Cardiac septum (tissue), 1 donor: Measurements from ENCODE around the gene PRPS1L1. TPM values are rescaled to one million over a fixed set of nuclear protein-coding genes. Genes with fewer than 3 reads are reported as not detected.

Source experiments
- DNase-seq: peaks from one replicate; pipeline ENCODE4 v3.0.0-alpha.2; 2020; ENCODE audit warnings: low spot score
- intact Hi-C: fragments of 100-400 bp; cut with DNase I; formaldehyde crosslinking; loops from one replicate; pipeline ENCODE4 v1.14.0; 2022
- long read RNA-seq: library from polyadenylated mRNA; unstranded; transcript quantifications from one replicate; pipeline ENCODE4 v2.0.0, GENCODE V29; 2021
- total RNA-seq: library from RNA; stranded (reverse); fragmentation: NEBNext Ultra II Directional; extraction: Animal tissue kit (Norgen Biotek cat#: 25700); gene quantifications from one replicate; pipeline ENCODE4 v1.2.1, GENCODE V29; 2021
- donor health status: DM: no; HTN: no; CAD: no.

PRPS1L1 gene
- not detected for total RNA-seq
- long read RNA-seq, result 0 reads

DNA sequence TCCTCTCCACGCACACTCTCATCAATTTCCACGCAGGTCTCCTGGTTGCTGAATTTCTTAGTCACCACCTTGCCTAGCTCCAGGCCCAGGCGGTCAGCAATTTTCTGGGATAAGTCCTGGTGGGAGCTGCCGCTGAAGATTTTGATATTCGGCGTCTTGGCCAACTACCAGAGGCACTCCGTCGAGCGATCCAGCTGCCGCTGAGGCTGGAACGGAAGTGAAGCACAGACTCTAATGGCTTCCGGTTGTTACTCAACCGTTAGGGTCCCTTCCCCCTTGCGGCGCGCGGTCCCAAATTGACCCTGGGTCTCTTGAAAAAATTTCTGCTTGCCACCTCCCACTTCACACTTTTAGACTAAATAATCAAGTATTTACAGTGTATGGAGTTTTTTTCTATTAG, at the start of gene PRPS1L1:
Gene PRPS1L1 (minus strand): TSS at position 219 of the 400 bp plus-strand sequence.
- DNase-seq, result no peak
- intact Hi-C loops, result no loop called here

DNA sequence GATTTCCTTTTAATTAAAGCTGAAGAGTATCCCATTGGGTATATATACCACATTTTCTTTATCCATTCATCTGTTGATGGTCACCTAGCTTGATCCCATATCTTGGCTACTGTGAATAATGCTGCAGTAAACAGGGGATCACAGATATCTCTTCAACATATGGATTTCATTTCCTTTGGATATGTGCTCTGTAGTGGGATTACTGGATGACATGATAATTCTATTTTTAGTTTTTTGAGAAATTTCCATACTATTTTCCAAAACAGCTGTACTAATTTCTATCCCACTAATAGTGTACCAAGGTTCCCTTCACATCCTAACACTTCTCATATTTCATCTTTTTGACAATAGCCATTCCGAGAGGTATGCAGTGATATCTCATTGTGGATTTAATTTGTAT, 48.8 kb upstream of the PRPS1L1 start:
- DNase-seq, result no peak
- intact Hi-C loops, result no loop called here

DNA sequence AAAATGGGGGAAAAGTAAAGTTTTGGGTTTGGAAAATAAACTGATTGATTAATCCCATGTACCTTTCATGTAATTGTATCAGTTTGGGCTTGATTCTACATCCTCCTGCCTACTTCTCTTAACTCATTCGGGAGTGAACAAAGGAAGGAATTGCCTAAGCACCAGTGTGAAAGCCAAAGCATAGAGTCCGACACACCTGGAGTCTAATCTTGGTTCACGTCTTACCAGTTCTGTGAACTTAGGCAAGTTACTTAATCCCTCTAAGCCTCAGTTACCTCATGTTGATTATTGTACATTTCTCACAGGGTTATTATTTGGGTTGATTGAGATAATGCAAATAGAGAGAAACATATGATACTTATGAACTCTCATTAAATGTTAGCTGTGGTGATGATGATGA, 41.1 kb upstream of the PRPS1L1 start:
- no peak for DNase-seq
- intact Hi-C loops, result no loop called here

DNA sequence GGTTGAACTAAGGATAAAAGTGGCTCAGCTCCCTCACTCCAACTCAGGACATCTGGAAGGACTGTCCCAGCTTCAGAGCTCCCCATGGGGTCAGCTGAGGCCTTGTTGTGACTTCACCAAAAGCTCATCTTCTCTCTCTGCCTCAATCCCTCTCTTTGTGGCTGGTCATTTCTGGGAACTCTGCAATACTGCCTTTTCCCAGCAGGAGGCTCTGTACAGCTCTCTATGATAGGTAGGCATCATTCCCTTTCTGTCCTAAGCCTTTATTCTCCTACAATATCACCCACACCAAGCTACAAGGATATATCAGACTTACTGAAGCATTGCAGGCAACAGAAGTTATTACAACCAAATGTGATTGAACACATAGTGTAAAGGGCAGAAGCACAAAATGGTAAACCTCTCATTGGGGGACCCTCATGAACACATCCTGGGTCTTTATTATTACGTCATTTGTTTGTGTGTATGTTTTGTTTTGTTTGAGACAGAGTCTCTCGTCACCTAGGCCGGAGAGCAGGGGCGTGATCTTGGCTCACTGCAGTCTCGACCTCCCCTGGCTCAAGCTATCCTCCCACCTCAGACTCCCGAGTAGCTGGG, 36.7 kb upstream of the PRPS1L1 start:
- no peak for DNase-seq
- intact Hi-C loops, result no loop called here

DNA sequence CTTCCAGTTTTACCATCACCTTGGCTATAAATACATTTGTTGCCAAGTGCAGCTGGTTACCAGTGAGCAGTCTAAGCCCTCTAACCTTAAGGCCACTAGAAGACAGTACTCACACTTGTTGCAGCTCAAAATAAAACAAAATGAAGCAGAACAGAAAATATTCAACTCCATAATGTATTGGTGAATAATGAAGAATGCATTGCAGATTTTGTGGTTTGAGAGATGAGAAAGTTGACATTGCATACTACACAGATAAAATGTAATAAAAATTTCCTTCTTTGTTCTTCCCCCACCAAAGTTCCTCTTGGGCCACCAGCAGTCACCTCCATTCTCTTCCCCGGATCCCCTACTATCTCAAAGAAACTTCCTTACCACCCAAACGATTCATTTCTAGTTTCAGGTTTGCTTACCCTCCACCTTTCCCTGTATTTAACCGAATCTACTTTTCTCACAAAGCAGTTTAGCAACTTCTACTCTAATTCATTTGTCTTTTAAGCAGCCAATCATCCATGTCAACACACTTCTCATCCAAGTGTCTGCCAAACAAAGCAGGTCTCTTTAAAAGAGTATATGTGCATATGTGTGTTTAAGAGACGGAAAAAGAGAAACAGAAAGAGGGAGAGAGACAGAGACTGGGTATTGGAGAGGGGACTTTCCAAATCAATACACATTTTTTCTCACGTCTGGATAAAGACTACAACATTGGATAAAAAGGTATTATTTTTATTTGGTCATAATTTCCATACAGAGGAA, 35.7 kb upstream of the PRPS1L1 start:
- no peak for DNase-seq
- intact Hi-C loops, result no loop called here

DNA sequence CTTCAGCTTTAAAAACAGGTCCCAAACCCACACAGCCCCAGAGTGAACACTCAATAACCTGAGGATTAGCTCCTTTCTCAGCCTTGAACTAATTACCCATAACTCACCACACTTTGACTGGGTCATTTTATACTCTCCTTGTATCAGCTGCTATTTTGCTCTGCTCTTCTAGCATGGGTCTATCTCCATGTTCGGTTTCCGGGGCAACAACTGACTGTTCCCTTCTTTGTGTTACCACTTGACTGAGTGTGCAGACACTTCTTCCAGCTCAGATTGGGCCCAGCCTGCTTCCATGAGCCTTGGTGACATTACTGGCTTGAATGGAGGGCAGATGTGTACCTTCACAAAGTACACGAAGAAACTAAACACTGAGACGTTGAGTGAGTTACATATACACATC, 31.5 kb upstream of the PRPS1L1 start:
- DNase-seq, result no peak
- intact Hi-C loops, result no loop called here

DNA sequence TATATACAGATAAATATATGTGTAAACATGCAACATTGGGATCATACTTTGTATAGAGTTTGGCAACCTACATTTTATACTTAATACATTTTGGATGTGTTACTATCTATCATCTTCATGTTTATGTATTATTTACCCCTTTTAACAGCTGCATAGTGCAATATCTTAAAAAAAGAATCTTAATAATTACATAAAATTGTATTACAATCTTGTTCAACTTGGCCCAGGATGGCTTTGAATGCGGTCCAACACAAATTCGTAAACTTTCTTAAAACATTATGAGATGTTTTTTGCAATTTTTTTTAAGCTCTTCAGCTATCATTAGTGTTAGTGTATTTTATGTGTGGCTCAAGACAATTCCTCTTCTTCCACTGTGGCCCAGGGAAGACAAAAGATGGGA, 26.3 kb upstream of the PRPS1L1 start:
- intact Hi-C loops, result no loop called here
- DNase-seq, result no peak

DNA sequence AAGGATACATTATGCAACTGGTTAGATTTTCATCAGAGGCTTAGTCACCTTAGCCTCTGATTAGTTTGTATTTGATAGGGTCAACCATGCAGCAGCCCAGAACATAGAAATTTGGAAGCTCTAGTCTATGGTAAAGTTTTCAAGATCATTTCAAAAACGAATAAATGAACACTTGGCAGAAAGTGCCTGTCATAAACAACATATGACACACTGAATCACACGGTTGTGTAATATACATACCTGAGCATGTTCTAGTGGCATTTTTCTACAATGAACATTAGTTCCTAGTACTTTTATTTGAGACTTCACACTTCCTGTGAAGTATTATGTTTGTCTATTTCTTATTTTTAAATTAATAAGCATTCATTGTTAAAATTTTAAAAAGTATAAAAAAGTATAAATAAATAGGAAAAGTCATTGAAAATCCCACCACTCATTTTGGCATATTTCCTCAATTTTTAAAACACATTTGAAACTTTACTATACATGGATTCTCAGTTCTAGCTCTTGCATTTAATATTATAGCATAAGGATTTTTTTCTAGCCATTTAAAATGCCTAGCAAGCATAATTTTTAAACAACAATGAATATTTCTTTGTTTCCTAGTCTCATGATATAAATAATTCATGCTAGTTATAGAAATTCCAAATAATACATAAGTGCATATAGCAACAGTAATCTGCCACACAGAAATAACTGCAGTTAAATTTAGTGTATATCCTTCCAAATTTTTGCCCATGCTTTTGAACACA, 25.7 kb upstream of the PRPS1L1 start:
- intact Hi-C loops, result no loop called here
- DNase-seq, result no peak

DNA sequence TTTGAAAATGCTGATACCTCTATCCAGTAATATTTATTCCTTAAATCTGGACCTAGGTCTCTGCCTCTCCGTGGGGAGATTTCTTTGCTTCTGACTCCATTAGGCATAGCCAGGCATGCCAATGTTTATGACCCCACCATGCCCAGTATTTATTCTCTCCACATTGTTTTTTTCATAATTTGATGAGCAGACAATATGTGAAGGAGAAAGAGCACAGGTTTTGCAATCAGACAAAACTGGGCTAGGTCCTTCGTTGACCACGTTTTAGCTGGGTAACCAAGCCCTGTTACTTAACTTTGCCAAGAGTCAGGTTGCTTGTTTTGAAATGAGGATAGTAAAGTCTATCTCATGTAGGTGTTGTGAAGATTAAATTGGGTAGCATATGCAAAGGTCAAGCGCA, 21.6 kb upstream of the PRPS1L1 start:
- intact Hi-C loops, result no loop called here
- no peak for DNase-seq

DNA sequence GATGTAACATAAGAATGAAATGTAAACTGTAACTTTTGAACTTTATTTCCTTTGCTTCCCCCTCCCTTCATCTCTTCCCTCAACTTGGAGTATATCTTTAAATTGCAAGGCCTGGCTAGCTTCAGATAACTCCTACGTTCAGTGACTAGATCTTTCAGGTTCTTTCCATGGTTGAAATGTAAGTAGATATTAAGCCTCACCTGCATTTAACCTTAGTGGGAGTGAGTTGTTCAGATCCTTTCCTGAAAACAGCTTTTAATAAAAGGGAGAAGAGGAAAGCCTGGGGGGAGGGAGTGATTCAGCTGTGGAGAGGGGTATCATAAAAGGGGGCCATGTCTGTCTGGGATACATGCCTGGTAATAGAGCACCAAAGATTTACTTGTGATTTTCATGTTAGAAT, 19.0 kb upstream of the PRPS1L1 start:
- no peak for DNase-seq
- intact Hi-C loops, result no loop called here

DNA sequence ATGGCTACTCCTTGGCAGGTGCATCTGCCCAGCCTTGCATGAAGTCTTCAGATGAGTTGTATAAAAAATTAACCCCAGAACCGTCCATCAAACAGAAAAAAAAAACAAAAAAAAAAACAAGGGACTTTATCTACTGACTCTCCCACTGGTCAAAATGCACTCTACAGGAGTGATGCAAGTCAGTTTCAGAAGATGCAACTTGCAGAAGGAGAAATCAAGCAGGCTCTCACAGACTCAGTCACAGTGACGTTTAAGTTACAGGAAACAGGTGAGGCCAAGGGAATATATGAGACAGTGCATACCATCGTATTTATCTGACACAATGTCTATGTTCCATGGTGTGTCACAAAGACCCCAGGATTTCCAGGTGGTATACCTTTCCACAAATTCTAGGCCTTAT, 17.5 kb upstream of the PRPS1L1 start:
- intact Hi-C loops, result no loop called here
- DNase-seq, result no peak

DNA sequence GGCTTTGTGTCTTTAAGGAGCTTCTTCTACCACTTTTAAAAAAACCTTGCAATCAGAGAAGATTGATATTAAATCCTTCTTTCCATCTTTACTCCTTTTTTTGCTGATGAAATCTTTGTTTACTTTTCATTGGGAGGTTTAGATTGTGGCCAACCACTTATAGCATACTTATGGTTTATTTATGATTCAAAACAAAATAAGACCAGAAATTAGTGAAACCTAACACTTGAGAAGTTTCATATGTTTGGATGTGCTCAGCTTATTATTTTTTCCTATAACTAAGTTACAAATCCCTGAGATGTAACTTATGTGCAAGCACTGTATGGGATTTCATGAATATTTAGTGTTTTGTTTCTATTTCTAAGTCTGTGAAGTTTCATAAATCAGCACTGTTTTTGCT, 13.5 kb upstream of the PRPS1L1 start:
- DNase-seq, result no peak
- intact Hi-C loops, result no loop called here

DNA sequence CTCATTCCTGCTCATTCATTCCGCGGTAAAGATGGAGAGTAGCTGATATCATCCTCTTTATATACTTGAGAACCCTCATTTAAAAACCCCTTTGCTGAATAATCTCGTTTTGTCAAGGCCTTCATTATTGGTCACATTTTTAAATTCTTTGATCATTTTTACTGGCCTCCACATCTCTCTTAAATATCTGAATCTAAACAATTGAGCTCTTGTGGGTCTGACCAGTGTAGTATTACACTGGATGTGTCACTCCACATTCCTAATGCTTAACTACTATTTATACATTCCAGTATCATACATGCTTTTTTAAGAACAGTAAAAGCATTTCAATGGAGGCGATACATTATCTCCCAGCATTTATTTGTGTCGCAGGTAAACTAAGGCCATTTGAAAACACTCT, 12.6 kb upstream of the PRPS1L1 start:
- intact Hi-C loops, result no loop called here
- no peak for DNase-seq

DNA sequence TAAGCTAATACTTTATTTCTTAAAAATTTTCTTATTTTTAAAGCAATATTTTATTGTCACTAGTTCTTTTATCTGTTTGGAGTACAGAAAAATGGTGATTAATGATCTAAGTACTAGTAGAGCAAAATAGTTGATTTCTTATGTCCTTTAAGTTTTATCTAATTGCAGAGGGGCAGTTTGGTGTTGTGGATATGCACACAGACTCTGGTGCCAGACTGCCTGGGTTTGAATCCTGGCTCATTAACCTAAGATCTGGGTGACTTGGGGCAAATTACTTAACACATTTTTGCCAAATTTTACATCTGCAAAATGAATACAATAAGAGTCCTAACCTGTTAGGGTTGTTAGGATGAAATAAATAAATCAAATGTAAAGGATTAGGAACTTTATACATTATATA, 10.7 kb upstream of the PRPS1L1 start:
- intact Hi-C loops, result no loop called here
- DNase-seq, result no peak

DNA sequence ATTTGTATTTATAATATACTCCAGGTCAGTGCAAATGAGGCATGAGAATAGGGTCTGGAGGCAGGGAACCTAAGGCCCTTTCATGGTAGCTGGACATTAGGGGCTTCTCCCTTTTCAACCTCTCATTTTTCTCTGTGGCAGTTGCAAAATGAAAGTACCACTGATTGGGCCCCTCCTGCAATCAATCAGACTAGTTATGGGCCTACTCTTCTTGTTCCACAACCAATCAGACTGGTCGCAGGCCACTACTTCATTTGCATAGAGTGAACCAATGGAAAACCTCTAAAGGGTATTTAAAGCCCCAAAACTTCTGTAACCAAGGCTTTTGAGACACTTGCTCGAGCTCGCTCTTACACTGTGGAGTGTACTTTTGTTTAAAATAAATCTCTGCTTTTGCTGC, 10.0 kb upstream of the PRPS1L1 start:
- intact Hi-C loops, result no loop called here
- no peak for DNase-seq

DNA sequence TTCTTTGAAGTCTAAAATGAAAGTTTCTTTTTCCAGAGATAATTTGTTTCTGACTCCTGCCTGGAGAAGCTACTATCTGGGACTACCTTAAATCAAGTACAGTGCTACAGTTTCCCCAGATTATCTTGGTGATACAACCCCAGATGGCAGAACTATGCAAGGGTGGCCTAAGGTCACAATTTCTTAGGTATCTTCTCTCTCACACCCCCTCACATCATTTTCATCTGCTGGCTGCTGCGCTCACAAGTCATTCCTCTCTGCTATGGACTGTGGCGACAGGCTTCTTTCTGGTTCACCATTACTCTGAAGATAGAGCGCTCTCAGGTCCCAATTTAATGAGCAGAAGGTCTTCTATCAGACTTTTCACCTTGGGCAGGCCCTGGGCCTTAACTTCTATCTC, 9.1 kb upstream of the PRPS1L1 start:
- DNase-seq, result no peak
- intact Hi-C loops, result no loop called here

DNA sequence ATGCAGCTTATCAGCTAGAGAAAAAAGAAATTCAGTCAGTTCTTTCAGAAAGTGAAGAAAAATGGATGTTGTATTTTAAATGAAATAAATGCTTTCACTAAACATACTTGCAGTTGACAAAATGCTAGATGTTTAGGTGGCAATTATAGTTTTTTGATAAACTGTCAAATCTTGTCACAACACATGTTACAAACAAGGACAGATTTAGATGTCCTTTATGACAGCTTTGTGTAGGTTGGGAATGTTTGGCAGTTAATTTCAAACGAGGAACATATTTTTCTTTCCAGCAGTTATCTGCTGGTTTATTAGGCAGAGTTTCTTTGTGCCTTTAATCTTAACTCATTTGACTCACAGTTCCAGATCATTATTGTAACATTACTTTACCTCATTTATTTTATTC, 3.1 kb upstream of the PRPS1L1 start:
- DNase-seq, result no peak
- intact Hi-C loops, result no loop called here

DNA sequence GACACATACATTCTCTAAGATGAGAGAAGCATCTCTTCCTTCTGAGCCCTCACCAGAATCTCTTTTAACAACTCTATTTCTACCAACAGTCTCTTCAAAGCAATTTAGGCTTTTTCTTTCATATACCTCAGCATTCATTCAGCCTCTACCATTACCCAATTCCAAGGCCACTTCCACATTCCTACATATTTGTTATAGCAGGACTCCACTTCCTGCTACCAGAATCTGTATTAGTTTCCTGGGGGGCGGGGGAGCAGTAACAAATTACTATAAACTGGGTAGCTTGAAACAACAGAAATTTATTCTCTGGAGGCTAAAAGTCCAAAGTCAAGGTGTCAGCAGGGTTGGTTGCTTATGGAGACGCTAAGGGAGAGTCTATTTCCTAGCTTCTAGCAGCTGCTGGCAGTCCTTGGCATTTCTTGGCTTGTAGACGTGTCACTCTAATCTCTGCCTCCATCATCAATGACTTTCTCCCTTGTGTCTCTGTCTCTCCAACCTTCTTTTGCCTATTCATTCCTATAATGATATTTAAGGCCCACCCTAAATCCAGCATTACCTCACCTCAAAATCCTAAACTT, 7.4 kb downstream of the PRPS1L1 start:
- intact Hi-C loops, result no loop called here

DNA sequence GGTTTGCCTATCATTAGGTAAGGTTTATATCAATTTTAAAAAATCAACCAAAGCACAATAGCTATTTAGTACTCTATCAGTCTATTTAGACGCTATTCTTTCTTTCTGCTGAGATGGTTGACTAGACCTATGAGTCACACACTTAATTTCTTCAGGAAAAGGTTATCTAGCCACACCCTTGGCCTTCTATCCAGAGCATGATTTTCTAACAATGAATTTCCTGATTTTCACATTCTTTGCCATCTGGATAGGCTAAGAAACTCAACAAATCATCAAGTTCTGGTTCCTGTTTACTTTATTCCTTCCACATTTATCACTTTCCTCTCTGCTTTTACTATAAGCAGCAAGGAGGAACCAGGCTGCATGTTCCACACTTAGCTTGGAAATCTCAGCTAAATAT, 8.1 kb downstream of the PRPS1L1 start:
- intact Hi-C loops, result no loop called here
- no peak for DNase-seq

More for the DNA sequence above, 7.4 kb downstream of the PRPS1L1 start:
- no peak for DNase-seq

DNA sequence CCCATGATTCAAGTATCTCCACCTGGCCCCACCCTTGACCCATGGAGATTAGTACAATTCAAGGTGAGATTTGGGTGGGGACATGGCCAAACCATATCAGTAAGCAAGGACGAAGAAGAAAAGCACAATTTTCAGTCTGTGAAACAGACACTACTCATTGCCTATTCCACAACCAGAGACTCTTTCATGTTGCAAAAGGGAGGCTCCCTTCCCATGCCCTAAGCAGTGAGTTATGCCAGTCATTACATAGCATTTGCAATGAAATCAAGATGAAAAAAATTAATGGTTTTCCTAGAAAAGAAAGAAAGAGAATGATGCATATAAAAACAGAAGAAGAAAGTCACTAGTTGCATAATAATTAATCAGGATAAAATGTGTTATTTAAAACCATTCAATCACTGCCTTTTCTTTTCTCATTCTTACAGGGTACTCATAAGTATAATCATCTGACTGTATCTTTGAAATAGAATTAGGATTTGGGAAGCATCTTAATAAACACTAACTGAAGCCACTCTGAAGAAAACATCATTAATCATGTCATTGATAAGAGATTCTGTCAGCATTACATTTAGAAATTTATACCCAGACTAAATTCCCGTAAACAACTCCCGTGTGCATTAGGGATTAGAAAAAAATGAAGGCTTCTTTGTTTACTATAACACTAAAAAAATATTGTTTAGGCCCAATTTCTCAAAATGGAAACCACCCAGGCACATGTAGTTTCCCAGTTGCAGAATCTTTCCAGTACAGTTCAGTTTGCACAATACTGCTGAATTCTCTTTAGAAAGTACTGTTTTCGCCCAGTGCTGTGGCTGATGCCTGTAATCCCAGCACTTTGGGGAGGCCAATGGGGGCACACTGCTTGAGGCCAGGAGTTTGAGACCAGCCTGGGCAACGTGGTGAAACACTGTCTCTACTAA, 9.1 kb downstream of the PRPS1L1 start:
- DNase-seq, result no peak
- intact Hi-C loops, result no loop called here
